ENCODE data around the gene SEMA7A.

GRCh38 chr15:74434263-74435136, 742 bp upstream of the SEMA7A start:
- no peak for TF ChIP-seq CTCF (conservative IDR thresholded peaks at IDR 0.05; ENCODE audit: low read depth, low read length)
- TF ChIP-seq USF2 (IDR thresholded peaks at IDR 0.05; ENCODE audit: low read depth, low read length) = no peak
- no peak for TF ChIP-seq RAD21 (IDR thresholded peaks at IDR 0.05; ENCODE audit: low read length)
- no peak for TF ChIP-seq SMC3 (IDR thresholded peaks at IDR 0.05; ENCODE audit: low read depth, low read length)
- TF ChIP-seq FOS (IDR thresholded peaks at IDR 0.05; ENCODE audit: low read depth, low read length) = no peak
- no peak for TF ChIP-seq POLR2A (IDR thresholded peaks at IDR 0.05; ENCODE audit: low read depth, low read length)
- TF ChIP-seq ELK1 (IDR thresholded peaks at IDR 0.05; ENCODE audit: borderline replicate concordance, low read depth, low read length) = no peak
- no peak for TF ChIP-seq CEBPB (IDR thresholded peaks at IDR 0.05; ENCODE audit: low read depth, low read length)
- no peak for TF ChIP-seq NFE2L2 (IDR thresholded peaks at IDR 0.05; ENCODE audit: low read depth, low read length)
- no peak for TF ChIP-seq CHD1 (IDR thresholded peaks at IDR 0.05; ENCODE audit: low read depth, low read length)
- TF ChIP-seq RFX5 (IDR thresholded peaks at IDR 0.05; ENCODE audit: low read depth, low read length) = no peak
